Epithelial cell of esophagus (primary cell): ENCODE data around the gene RNASE7.

Experiments used
- DNase-seq: peaks from one replicate; pipeline ENCODE4 v3.0.0; 2010; ENCODE audit warnings: low read depth
- H3K4me3 ChIP-seq: 2 replicates; pipeline ENCODE4 v1.5.1; 2011; ENCODE audit warnings: mild to moderate bottlenecking, low read length, control low read depth
- CTCF ChIP-seq: IDR thresholded peaks from 2 replicates; pipeline ENCODE4 v1.5.1; 2011; ENCODE audit warnings: low read depth, mild to moderate bottlenecking, low read length, control low read depth, inconsistent platforms; ENCODE audit not compliant: insufficient read depth; ENCODE audit errors: missing control alignments

The RNASE7 gene

GRCh38 chr14:21026988-21027315 is 15.2 kb upstream of the RNASE7 start:
- H3K4me3 ChIP-seq = no peak overlapping the region
- no peak for TF ChIP-seq CTCF
- no peak for DNase-seq

GRCh38 chr14:21029917-21030316 is 12.2 kb upstream of the RNASE7 start, which contains the start of gene TPPP2:
TPPP2 (plus strand) TSS chr14:21030217; CDS start chr14:21030582, 365 bp downstream.
- no peak for DNase-seq
- TF ChIP-seq CTCF = no peak
- H3K4me3 ChIP-seq = no peak within 1 kb of the TSS

GRCh38 chr14:21030531-21030930 is 11.6 kb upstream of the RNASE7 start:
- no peak for DNase-seq
- TF ChIP-seq CTCF = no peak

GRCh38 chr14:21032326-21033132 is 9.6 kb upstream of the RNASE7 start:
- TF ChIP-seq CTCF = no peak
- peak; percentile 60 for DNase-seq
- H3K4me3 ChIP-seq = no peak overlapping the region

More at GRCh38 chr14:21030531-21030930, 11.6 kb upstream of the RNASE7 start:
- no peak overlapping the region for H3K4me3 ChIP-seq

- no peak overlapping the region for H3K4me3 ChIP-seq
- no peak for TF ChIP-seq CTCF
- no peak for DNase-seq
Observed at GRCh38 chr14:21033133-21033698, 8.9 kb upstream of the RNASE7 start.

GRCh38 chr14:21034707-21035106 is 7.5 kb upstream of the RNASE7 start, which contains the start of gene RNASE13:
RNASE13 (minus strand) TSS chr14:21034807; CDS start chr14:21034288, 519 bp downstream.
- no peak within 1 kb of the TSS for H3K4me3 ChIP-seq
- no peak for DNase-seq
- TF ChIP-seq CTCF = no peak
